CD4-positive, alpha-beta T cell treated with Interleukin-21 for 1 hour (primary cell): ENCODE data around the gene COX19.

Source experiments
- DNase-seq: peaks from one replicate; pipeline ENCODE4 v3.0.0-alpha.2; 2020

The COX19 gene

GRCh38 chr7:974820-975681, at the start of gene COX19:
COX19 (minus strand) TSS chr7:975549; CDS start chr7:975509, 40 bp downstream.
- peak; percentile 91 for DNase-seq

DNA sequence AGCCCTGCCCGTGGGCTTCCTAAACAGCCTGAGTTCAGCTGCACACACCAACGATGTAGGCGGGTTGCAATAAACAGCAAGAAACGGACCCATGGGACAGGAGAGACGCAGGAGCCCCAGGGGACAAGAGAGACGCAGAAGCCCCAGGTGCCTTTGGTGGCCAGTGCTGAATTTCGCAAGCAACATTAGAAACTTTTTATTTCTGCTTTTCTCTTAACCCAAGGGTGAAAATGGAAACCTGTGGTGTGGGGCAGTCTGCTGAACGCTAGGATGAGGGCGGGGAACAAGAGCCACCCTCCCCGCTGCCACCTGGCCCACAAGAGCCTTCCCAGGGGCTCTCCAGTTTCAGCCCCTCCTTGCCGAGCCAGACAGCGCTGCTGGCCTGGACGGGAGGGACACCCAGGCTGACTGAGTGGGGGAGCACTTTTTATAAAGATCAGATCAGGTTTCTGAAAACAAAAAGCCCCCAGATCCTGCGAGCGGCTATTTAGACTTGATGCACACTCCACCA, 49.0 kb upstream of the COX19 start:
- no peak for DNase-seq

GRCh38 chr7:1022801-1023465, 47.6 kb upstream of the COX19 start:
- no peak for DNase-seq

DNA sequence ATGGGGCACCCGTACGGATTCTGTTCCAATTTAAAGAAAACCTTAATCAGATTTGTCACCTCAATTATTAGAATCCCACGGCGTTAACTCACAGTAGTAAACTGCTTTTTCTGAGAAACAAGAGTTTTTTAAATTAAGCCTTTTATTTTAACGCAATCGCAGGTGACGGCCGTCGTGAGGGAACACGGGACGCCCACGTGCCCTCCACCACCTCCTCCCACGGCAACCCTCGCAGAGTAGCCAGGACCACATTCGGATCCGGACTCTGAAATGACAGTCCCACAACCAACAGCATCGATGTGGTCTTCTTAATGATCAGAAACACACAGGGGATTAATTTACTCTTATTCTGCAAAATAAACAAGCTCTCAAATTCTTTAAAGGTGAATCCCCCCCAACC, 47.0 kb upstream of the COX19 start:
- no peak for DNase-seq

- DNase-seq, result no peak
Measured at GRCh38 chr7:1021931-1022330, 46.6 kb upstream of the COX19 start.

DNA sequence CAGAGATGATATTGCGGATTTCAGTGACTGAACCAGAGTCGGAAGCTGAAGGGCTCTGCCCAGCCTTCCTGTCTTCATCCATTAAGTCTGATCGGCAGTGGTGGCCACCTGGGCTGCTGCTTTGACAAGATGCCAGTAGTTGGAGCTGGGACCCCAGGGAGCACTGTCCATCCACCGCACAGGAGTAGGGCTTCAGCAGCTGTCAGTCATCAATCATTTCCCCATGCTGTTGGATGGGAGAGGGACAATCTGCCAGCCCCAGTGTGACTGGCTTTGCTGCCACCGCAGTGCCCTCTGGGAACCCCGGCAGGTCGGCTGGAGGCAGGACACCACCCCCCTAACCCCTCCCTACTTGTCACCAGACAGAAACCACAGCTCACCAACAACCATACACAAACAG, 46.0 kb upstream of the COX19 start:
- DNase-seq, result no peak

DNA sequence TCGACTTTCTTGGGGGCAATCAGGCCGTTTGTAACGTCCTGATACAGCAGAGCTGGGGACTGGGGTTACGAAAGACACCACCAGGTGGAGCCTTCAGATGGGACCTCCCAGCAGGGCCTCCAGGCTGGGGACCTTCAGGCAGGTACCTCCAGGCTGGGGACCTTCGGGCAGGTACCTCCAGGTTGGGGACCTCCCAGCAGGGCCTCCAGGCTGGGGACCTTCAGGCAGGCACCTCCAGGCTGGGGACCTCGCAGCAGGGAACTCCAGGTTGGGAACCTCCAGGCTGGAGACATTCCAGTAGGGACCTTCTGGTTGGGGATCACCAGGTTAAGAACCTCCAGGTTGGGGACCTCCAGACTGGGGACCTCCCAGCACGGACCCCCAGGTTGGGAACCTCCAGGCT, 45.5 kb upstream of the COX19 start:
- DNase-seq, result peak; percentile 40

DNA sequence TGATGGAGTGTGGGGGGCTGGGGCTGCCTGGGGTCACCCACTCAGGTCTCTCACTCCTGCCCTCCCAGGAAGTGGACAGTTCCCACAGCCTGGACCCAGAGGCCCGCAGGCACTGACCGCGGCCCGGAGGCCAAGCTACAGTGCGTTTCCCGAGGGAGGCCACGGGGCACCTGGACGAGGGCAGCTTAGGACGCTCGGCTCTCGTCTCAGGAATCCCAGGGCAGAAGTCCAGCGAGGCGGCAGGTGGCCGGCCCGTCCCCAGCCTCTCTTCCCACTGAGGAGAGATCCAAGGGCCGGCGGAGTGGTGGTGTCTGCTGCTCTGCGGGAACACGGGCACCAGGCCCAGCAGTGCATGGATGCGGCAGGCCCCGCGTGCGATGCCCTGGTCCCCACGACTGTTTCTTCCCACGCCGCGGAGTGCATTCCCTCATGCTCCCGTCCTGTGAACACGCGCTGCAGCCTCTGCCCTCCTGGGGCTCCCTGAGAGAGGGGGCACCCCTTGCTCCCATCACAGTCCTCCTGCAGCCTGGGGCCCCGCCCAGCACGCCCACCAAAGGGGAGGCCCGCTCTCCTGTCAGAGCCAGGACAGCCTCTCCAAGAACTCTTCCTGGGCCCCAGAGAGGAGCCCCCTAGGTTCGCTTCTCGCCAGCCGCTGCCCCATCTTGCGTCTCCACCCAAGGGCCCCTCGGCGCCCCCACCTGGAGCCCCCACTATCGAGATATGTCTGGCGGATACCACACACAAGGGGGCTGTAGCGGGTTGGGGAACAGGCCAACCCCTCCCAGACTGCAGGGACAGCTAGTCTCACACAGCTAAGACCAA, 44.7 kb upstream of the COX19 start:
- DNase-seq, result no peak

GRCh38 chr7:1019255-1019785, 44.0 kb upstream of the COX19 start:
- DNase-seq, result no peak

DNA sequence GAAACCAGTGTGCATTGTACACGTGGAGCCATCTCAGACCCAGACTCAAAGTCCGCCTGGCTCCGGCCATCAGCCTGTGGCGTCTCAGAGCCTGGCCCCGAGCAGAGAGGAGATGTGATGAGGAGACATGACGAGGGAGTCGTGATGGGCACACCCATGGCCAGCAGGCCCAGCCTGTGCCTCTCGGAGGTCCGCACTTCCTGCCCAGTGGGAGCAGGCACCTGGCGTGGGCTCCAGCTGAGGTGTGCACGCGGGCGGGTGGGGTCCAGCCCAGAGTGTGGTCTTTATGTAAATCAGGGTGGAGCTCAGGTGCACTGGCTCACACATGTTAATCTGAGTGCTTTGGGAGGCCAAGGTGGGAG, 43.0 kb upstream of the COX19 start:
- no peak for DNase-seq

GRCh38 chr7:1017586-1018333, 42.4 kb upstream of the COX19 start:
- no peak for DNase-seq

DNA sequence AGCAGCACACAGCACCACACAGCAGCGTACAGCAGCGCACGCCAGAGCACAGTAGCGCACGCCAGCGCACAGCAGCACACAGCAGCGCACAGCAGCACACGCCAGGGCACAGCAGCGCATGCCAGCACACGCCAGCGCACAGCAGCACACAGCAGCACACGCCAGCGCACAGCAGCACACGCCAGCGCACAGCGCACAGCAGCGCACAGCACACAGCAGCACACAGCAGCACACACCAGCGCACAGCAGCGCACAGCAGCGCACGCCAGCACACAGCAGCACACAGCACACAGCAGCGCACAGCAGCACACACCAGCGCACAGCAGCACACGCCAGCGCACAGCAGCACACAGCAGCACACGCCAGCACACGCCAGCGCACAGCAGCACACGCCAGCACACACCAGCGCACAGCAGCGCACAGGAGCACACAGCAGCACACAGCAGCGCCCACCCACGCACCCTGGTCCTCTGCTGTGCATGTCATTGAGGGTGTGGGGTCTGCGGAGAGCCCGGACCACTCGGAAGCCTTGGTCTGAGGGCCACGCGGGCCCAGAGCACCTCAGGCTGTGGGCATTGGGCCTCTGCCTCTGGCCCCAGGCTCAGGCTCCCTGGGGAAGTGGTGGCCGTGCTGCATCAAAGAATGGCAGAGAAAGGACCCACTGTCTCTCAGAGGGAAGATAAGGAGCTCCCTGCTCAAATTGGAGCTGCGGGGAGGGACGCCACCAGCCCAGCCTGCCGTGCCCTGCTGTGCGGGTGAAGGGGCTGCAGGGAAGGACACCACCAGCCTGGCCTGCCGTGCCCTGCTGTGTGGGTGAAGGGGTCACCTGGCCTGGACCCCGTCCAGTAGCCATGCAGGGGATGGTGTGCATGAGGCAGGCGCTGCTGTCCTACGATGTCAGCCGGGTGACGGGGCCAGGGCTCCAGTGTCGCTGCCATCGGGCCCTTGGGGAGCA, 41.5 kb upstream of the COX19 start:
- no peak for DNase-seq

GRCh38 chr7:1015196-1016121, 40.1 kb upstream of the COX19 start:
- no peak for DNase-seq

DNA sequence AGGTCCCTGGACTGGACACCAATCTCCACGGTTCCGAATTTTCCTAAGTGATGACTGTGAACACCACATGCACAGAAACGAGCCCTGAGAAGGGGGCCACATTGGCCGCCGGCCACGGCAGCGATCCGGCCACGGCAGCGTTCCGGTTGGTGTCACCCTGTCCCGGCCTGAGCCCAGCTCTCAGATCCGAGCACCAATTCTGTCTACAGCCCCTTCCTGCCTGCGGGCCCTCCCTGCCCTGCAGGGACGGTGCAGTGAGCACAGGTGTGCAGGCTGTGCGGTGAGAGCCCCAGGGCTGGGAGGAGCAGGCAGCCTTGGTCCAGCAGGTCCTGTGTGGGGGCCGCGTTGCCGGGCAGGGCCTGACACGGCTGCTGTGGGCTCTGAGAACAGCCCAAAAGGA, 39.3 kb upstream of the COX19 start:
- DNase-seq, result no peak

DNA sequence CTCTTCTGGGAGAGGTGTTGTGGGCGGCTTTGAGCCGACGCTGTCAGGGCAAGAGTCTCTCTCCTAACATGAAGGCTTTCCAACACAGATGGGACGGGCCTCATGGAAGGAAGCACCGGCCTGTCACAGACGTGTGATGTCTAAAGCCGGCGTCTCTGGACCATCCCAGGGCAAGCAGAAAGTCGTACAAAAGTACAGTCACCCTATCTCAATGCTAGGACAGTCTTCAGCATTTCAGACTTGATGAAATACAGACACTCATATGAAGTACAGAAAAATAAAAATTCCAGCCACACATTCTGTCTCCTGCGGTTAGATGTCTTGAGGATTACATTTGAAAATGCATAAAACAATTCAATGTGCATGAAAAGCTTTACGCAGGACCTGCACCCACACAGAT, 38.2 kb upstream of the COX19 start:
- no peak for DNase-seq

GRCh38 chr7:1012716-1013095, 37.4 kb upstream of the COX19 start:
- no peak for DNase-seq

- DNase-seq, result no peak
Measured at GRCh38 chr7:1012004-1012715, 36.8 kb upstream of the COX19 start.

GRCh38 chr7:1011297-1012003, 36.1 kb upstream of the COX19 start:
- peak; percentile 59 for DNase-seq

DNA sequence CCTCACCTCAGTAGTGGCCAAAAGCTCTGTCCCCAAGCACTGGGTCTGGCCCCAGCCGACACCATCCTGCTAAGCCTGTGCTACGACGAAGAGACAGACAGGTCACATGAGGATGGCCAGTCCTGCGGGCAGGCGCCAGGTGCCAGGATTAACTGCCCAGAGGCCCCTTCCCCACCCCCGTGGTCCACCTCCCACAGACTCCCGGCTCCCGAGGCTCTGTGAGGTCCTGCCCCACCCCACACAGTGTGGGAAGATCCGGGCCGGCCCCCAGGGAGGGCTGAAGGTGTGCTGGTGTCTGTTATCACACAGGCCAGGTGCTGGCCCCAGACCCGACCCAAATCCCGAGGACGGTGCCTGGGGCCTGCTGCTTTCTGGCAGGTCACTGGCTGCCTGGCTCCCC, 34.9 kb upstream of the COX19 start:
- DNase-seq, result no peak
